H9 (cell line): ENCODE measurements around the gene CUL4A. TPM values are rescaled to one million over a fixed set of nuclear protein-coding genes. Genes with fewer than 3 reads are reported as not detected.

ENCODE experiments used
- DNase-seq: peaks from one replicate; pipeline ENCODE4 v3.0.0-alpha.2; 2017
- H2AFZ ChIP-seq: one replicate; pipeline ENCODE4 v1.6.1; 2013; ENCODE audit warnings: mild to moderate bottlenecking, low read length, control low read depth, moderate library complexity
- H2AK5ac ChIP-seq: 2 replicates; pipeline ENCODE4 v1.6.1; 2013; ENCODE audit warnings: low read length, control low read depth, mixed read lengths; ENCODE audit not compliant: insufficient read length
- H2BK120ac ChIP-seq: one replicate; pipeline ENCODE4 v1.6.1; 2013; ENCODE audit warnings: low read depth, mild to moderate bottlenecking, low read length, control low read depth, inconsistent platforms; ENCODE audit not compliant: poor library complexity, severe bottlenecking
- H2BK12ac ChIP-seq: 2 replicates; pipeline ENCODE4 v1.6.1; 2013; ENCODE audit warnings: low read length, control low read depth, mixed read lengths, low read depth; ENCODE audit not compliant: insufficient read length
- H2BK15ac ChIP-seq: 2 replicates; pipeline ENCODE4 v1.6.1; 2013; ENCODE audit warnings: low read depth, low read length, control low read depth
- H2BK20ac ChIP-seq: one replicate; pipeline ENCODE4 v1.6.1; 2013; ENCODE audit warnings: low read depth, mild to moderate bottlenecking, low read length, control low read depth, inconsistent platforms; ENCODE audit not compliant: poor library complexity, severe bottlenecking
- H2BK5ac ChIP-seq: 2 replicates; pipeline ENCODE4 v1.6.1; 2013; ENCODE audit warnings: low read length, control low read depth, mixed read lengths; ENCODE audit not compliant: insufficient read length
- H3K14ac ChIP-seq: 2 replicates; pipeline ENCODE4 v1.6.1; 2013; ENCODE audit warnings: low read length, control low read depth; ENCODE audit not compliant: insufficient read depth
- H3K18ac ChIP-seq: 2 replicates; pipeline ENCODE4 v1.6.1; 2013; ENCODE audit warnings: low read depth, mild to moderate bottlenecking, mixed read lengths, low read length, control low read depth; ENCODE audit not compliant: insufficient read length
- H3K23ac ChIP-seq: 2 replicates; pipeline ENCODE4 v1.6.1; 2013; ENCODE audit warnings: low read length, control low read depth, mixed read lengths, low read depth; ENCODE audit not compliant: insufficient read length
- H3K23me2 ChIP-seq: 2 replicates; pipeline ENCODE4 v1.6.1; 2013; ENCODE audit warnings: low read depth, mild to moderate bottlenecking, mixed read lengths, low read length, control low read depth; ENCODE audit not compliant: insufficient read length, poor library complexity, severe bottlenecking
- H3K27ac ChIP-seq: 2 replicates; pipeline ENCODE4 v1.5.1; 2013; ENCODE audit warnings: low read length, control low read depth, mixed read lengths, low read depth; ENCODE audit not compliant: insufficient read length
- H3K27me3 ChIP-seq: 2 replicates; pipeline ENCODE4 v1.6.1; 2013; ENCODE audit warnings: low read length, control low read depth, inconsistent platforms; ENCODE audit not compliant: insufficient read depth
- H3K4ac ChIP-seq: 2 replicates; pipeline ENCODE4 v1.6.1; 2013; ENCODE audit warnings: low read depth, mild to moderate bottlenecking, control low read depth, inconsistent platforms, low read length, moderate library complexity
- H3K4me1 ChIP-seq: 2 replicates; pipeline ENCODE4 v1.6.1; 2013; ENCODE audit warnings: low read length, control low read depth, inconsistent platforms; ENCODE audit not compliant: insufficient read depth
- H3K4me2 ChIP-seq: 2 replicates; pipeline ENCODE4 v1.6.1; 2013; ENCODE audit warnings: low read length, control low read depth, mixed read lengths; ENCODE audit not compliant: insufficient read length, insufficient read depth
- H3K56ac ChIP-seq: 2 replicates; pipeline ENCODE4 v1.6.1; 2013; ENCODE audit warnings: low read depth, mild to moderate bottlenecking, mixed read lengths, low read length, control low read depth; ENCODE audit not compliant: insufficient read length
- H3K79me1 ChIP-seq: 2 replicates; pipeline ENCODE4 v1.6.1; 2013; ENCODE audit warnings: low read depth, mild to moderate bottlenecking, moderate library complexity, low read length, control low read depth, inconsistent platforms; ENCODE audit not compliant: insufficient read depth, poor library complexity, severe bottlenecking
- H3K79me2 ChIP-seq: 2 replicates; pipeline ENCODE4 v1.6.1; 2013; ENCODE audit warnings: low read length, control low read depth, inconsistent platforms; ENCODE audit not compliant: insufficient read depth
- H3K9ac ChIP-seq: 2 replicates; pipeline ENCODE4 v1.6.1; 2013; ENCODE audit warnings: low read length, control low read depth, mixed read lengths; ENCODE audit not compliant: insufficient read length; ENCODE audit errors: extremely low read depth
- H3K9me3 ChIP-seq: one replicate; pipeline ENCODE4 v1.6.1; 2013; ENCODE audit warnings: low read depth, low read length, inconsistent platforms; ENCODE audit not compliant: control insufficient read depth
- H3T11ph ChIP-seq: one replicate; pipeline ENCODE4 v1.6.1; 2013; ENCODE audit warnings: mild to moderate bottlenecking, low read length, control low read depth, inconsistent platforms
- H4K20me1 ChIP-seq: one replicate; pipeline ENCODE4 v1.6.1; 2013; ENCODE audit not compliant: control insufficient read depth, insufficient read length, insufficient read depth
- H4K5ac ChIP-seq: 2 replicates; pipeline ENCODE4 v1.6.1; 2013; ENCODE audit warnings: low read depth, mild to moderate bottlenecking, mixed read lengths, low read length, control low read depth; ENCODE audit not compliant: insufficient read length
- H4K8ac ChIP-seq: replicated peaks from 2 replicates; pipeline ENCODE4 v1.6.1; 2013; ENCODE audit warnings: low read length, control low read depth, mixed read lengths, low read depth; ENCODE audit not compliant: insufficient read length
- H4K91ac ChIP-seq: 2 replicates; pipeline ENCODE4 v1.6.1; 2013; ENCODE audit warnings: low read depth, mild to moderate bottlenecking, moderate library complexity, mixed read lengths, low read length, control low read depth; ENCODE audit not compliant: insufficient read length
- H3K27ac Mint-ChIP-seq, 3 experiments: 2 replicates in 2 of 3; 3 replicates in 1 of 3; pipeline ENCODE4 v1.8.0; 2020 to 2021; ENCODE audit warnings: mixed read lengths in 3 of 3, mild to moderate bottlenecking in 1 of 3, moderate library complexity in 1 of 3
- H3K27me3 Mint-ChIP-seq: 2 replicates; pipeline ENCODE4 v1.8.0; 2021; ENCODE audit warnings: low read depth, mild to moderate bottlenecking, moderate library complexity, mixed read lengths
- H3K36me3 Mint-ChIP-seq, 3 experiments: 2 replicates in 2 of 3; 3 replicates in 1 of 3; pipeline ENCODE4 v1.8.0; 2020 to 2021; ENCODE audit warnings: low read depth in 3 of 3, mixed read lengths in 3 of 3; ENCODE audit not compliant: insufficient read depth in 1 of 3
- H3K4me1 Mint-ChIP-seq, 2 experiments: 2 replicates each; pipeline ENCODE4 v1.8.0; 2020; ENCODE audit warnings: mixed read lengths in 2 of 2
- H3K4me3 Mint-ChIP-seq, 2 experiments: 2 replicates in 1 of 2; 3 replicates in 1 of 2; pipeline ENCODE4 v1.8.0; 2020 to 2021; ENCODE audit warnings: mild to moderate bottlenecking in 2 of 2, mixed read lengths in 2 of 2, moderate library complexity in 1 of 2
- H3K9me3 Mint-ChIP-seq, 2 experiments: 2 replicates in 1 of 2; 3 replicates in 1 of 2; pipeline ENCODE4 v1.8.0; 2020; ENCODE audit warnings: mild to moderate bottlenecking in 2 of 2, mixed read lengths in 2 of 2, moderate library complexity in 1 of 2
- CTCF ChIP-seq: fragments of 200-600 bp; sonication (generic); conservative IDR thresholded peaks from 3 replicates; pipeline ENCODE4 v1.8.0; 2021; ENCODE audit warnings: antibody characterized with exemption, mild to moderate bottlenecking
- WGBS: extraction: QIAGEN DNeasy Blood & Tissue Kit; methylation state at CpG from one replicate; pipeline ENCODE4 v1.1.7; 2013; ENCODE audit warnings: missing lambda C conversion rate, low lambda C conversion rate, mixed read lengths; ENCODE audit not compliant: insufficient read length; ENCODE audit errors: extremely low coverage; 5-methylcytosine and 5-hydroxymethylcytosine counted together
- total RNA-seq: library from RNA; stranded (reverse); gene quantifications from 2 replicates; pipeline ENCODE4 v1.2.1, GENCODE V29; 2021

Gene CUL4A
- total RNA-seq, 1 experiment from 2014 or later = 97.9 TPM

- Mint-ChIP-seq H3K27ac (no peak overlapping the region), H3K4me1 (peaks cover 18 to 28% of the 10 kb centered on the region in 2 experiments), H3K36me3 (peaks cover 31 to 82% (median 79%) of the 10 kb centered on the region in 3 experiments), H3K4me3 (no peak overlapping the region), H3K27me3 (no peaks in the 10 kb centered on the region; the same call in 1 of the 2 replicates), H3K9me3 (no peaks in the 10 kb centered on the region)
- no peak overlapping the region for H3K4me2 ChIP-seq
- no peak overlapping the region for H4K8ac ChIP-seq
- no peak for TF ChIP-seq CTCF
- H2BK120ac ChIP-seq = no peak overlapping the region
- no peak overlapping the region for H2BK20ac ChIP-seq
- H3K23me2 ChIP-seq = no peaks in the 10 kb centered on the region
- no peaks in the 10 kb centered on the region for H3K9me3 ChIP-seq
- H3K18ac ChIP-seq = no peak overlapping the region
- H2BK15ac ChIP-seq = no peak overlapping the region
- no peaks in the 10 kb centered on the region for H3K79me2 ChIP-seq
- H3K4me1 ChIP-seq = no peaks in the 10 kb centered on the region
- no peak overlapping the region for H2BK5ac ChIP-seq
- no peak overlapping the region for H3K56ac ChIP-seq
- H3K27me3 ChIP-seq = no peaks in the 10 kb centered on the region
- H3K9ac ChIP-seq = no peak overlapping the region
- H3K14ac ChIP-seq = no peak overlapping the region
- no peak overlapping the region for H2AFZ ChIP-seq
- no peak overlapping the region for H3K27ac ChIP-seq
- DNase-seq = no peak
- H2BK12ac ChIP-seq = no peak overlapping the region
- no peak overlapping the region for H3T11ph ChIP-seq
- no peaks in the 10 kb centered on the region for H4K20me1 ChIP-seq
- H3K4ac ChIP-seq = no peak overlapping the region
- no peaks in the 10 kb centered on the region for H3K79me1 ChIP-seq
- H4K5ac ChIP-seq = no peak overlapping the region
- WGBS = no CpG with 5 or more reads among the region's 25 CpGs
- no peak overlapping the region for H4K91ac ChIP-seq
- no peak overlapping the region for H2AK5ac ChIP-seq
- H3K23ac ChIP-seq = no peak overlapping the region
These were observed 31.1 kb upstream of the CUL4A start for GRCh38 chr13:113178070-113178895.
